ENCODE measurements around the gene CSTPP1.
"Not testable (repeated sequence)": the region's sequence is repeated elsewhere in the genome, so short reads cannot be mapped to it uniquely, and the experiment has no call there.

Gene CSTPP1

GRCh38 chr11:47186076-47186699 lies 249.6 kb downstream of the CSTPP1 start, which contains the start of gene PACSIN3:
Gene PACSIN3, minus strand, starts transcription at chr11:47186434. Its CDS starts 3,707 bp downstream, at chr11:47182727.
- DNase-seq: no peak

GRCh38 chr11:47186700-47187695 lies 250.4 kb downstream of the CSTPP1 start:
- no peak for DNase-seq

GRCh38 chr11:47187723-47188122 lies 251.2 kb downstream of the CSTPP1 start:
- no peak for DNase-seq

GRCh38 chr11:47188259-47188658 lies 251.7 kb downstream of the CSTPP1 start:
- no peak for DNase-seq

GRCh38 chr11:47189100-47189834 lies 252.7 kb downstream of the CSTPP1 start:
- DNase-seq: no peak

GRCh38 chr11:47191137-47191536 lies 254.6 kb downstream of the CSTPP1 start:
- not testable (repeated sequence) for DNase-seq

GRCh38 chr11:47192111-47192510 lies 255.6 kb downstream of the CSTPP1 start:
- DNase-seq: no peak

- DNase-seq: not testable (repeated sequence)
Measured at GRCh38 chr11:47198161-47198560, 261.6 kb downstream of the CSTPP1 start.

GRCh38 chr11:47201015-47201414 lies 264.5 kb downstream of the CSTPP1 start:
- DNase-seq: no peak

GRCh38 chr11:47202576-47202975 lies 266.0 kb downstream of the CSTPP1 start:
- DNase-seq: no peak

- no peak for DNase-seq
Measured at GRCh38 chr11:47204637-47204989, 268.1 kb downstream of the CSTPP1 start.

GRCh38 chr11:47206577-47206976 lies 270.0 kb downstream of the CSTPP1 start:
- not testable (repeated sequence) for DNase-seq

GRCh38 chr11:47207459-47207858 lies 270.9 kb downstream of the CSTPP1 start:
- no peak for DNase-seq

GRCh38 chr11:47208008-47208552 lies 271.5 kb downstream of the CSTPP1 start:
- DNase-seq: not testable (repeated sequence)

- DNase-seq: no peak
Measured at GRCh38 chr11:47208628-47209027, 272.1 kb downstream of the CSTPP1 start.

All from NCI-H510A treated with DMSO at 0.1 percent for 48 hours (cell line).